ENCODE data around the gene ZAR1L. TPM values are rescaled to one million over a fixed set of nuclear protein-coding genes. Genes with fewer than 3 reads are reported as not detected.
"Not testable (repeated sequence)": the region's sequence is repeated elsewhere in the genome, so short reads cannot be mapped to it uniquely, and the experiment has no call there.

ZAR1L gene, protein sequence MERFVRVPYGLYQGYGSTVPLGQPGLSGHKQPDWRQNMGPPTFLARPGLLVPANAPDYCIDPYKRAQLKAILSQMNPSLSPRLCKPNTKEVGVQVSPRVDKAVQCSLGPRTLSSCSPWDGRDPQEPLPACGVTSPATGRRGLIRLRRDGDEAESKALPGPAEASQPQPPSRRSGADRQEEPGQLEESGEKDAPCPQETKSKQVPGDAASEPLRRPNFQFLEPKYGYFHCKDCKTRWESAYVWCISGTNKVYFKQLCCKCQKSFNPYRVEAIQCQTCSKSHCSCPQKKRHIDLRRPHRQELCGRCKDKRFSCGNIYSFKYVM
- total RNA-seq: not detected

DNA sequence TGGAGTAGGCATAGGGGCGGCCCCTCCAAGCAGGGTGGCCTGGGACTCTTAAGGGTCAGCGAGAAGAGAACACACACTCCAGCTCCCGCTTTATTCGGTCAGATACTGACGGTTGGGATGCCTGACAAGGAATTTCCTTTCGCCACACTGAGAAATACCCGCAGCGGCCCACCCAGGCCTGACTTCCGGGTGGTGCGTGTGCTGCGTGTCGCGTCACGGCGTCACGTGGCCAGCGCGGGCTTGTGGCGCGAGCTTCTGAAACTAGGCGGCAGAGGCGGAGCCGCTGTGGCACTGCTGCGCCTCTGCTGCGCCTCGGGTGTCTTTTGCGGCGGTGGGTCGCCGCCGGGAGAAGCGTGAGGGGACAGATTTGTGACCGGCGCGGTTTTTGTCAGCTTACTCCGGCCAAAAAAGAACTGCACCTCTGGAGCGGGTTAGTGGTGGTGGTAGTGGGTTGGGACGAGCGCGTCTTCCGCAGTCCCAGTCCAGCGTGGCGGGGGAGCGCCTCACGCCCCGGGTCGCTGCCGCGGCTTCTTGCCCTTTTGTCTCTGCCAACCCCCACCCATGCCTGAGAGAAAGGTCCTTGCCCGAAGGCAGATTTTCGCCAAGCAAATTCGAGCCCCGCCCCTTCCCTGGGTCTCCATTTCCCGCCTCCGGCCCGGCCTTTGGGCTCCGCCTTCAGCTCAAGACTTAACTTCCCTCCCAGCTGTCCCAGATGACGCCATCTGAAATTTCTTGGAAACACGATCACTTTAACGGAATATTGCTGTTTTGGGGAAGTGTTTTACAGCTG, at the start of gene ZAR1L, which contains the start of gene BRCA2:
Gene ZAR1L, minus strand, starts transcription at position 126 of the 790 bp plus-strand sequence. CDS start 3,438 bp downstream, outside the sequence.
Gene BRCA2, plus strand, starts transcription at position 271 of the 790 bp plus-strand sequence. CDS start 953 bp downstream, outside the sequence.
- H3K4me1 ChIP-seq: no peaks in the 10 kb centered on the region
- H3K27ac ChIP-seq: peak within 1 kb of the TSS; percentile 80
- no peaks in the 10 kb centered on the region for H3K9me3 ChIP-seq
- peak within 1 kb of the TSS; percentile 80 for H3K4me3 ChIP-seq
- no peaks in the 10 kb centered on the region for H3K27me3 ChIP-seq
- TF ChIP-seq CTCF (IDR thresholded peaks at IDR 0.05): no peak
- intact Hi-C loops (cut with DNase I): no loop called here
- no peaks in the 10 kb centered on the region for H3K36me3 ChIP-seq
- H3K9ac ChIP-seq (ENCODE audit: low read depth in 2 of 2, low read length in 2 of 2): peak within 1 kb of the TSS; percentile 89 to 90
- DNase-seq: peak; percentile 87

GRCh38 chr13:32362574-32362973, 47.4 kb upstream of the ZAR1L start:
- no peak for TF ChIP-seq CTCF (IDR thresholded peaks at IDR 0.05)
- intact Hi-C loops (cut with DNase I): no loop called here
- no peaks in the 10 kb centered on the region for H3K4me1 ChIP-seq

DNA sequence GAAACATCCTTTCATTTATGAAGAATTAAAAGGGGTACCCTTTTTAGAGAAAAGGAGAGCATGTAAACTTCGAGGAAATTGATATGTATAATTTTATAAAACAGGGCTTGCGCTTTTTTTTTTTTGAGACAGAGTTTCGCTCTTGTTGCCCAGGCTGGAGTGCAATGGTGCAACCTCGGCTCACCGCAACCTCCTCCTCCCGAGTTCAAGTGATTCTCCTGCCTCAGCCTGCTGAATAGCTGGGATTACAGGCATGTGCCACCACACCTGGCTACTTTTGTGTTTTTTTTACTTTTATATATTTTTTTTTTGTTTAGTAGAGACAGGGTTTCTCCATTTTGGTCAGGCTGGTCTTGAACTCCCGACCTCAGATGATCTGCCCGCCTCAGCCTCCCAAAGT, 40.8 kb upstream of the ZAR1L start:
- DNase-seq; H3K4me3 ChIP-seq; H3K27me3 ChIP-seq; H3K4me1 ChIP-seq; H3K36me3 ChIP-seq; intact Hi-C loops (cut with DNase I); H3K27ac ChIP-seq; H3K9me3 ChIP-seq; H3K9ac ChIP-seq (ENCODE audit: low read depth in 2 of 2, low read length in 2 of 2): not testable (repeated sequence)

More at GRCh38 chr13:32362574-32362973, 47.4 kb upstream of the ZAR1L start:
- Histone ChIP-seq H3K4me3 (no peak overlapping the region), H3K36me3 (no peaks in the 10 kb centered on the region), H3K9me3 (no peaks in the 10 kb centered on the region), H3K27ac (no peak overlapping the region), H3K27me3 (no peaks in the 10 kb centered on the region), H3K9ac (ENCODE audit: low read depth in 2 of 2, low read length in 2 of 2) (no peak overlapping the region)
- DNase-seq: no peak

DNA sequence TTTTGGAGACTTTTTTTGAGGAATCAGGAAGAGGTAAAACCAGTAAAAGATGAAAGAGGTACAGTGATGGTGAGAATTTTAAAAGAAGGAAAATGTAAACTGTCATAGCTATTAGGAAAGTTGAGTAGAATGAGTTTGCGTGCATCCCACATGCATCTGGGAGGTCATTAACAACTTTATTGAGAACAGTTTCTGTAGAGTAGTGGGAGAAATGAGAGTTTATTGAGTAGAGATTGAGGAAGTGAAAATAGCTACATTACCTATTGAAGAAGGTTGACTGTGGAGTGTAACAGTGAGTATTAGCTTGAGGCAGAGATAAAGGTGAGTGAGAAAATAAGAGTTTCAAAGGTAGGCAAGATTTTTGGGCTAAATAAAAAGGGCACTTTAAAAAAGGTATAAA, 38.9 kb upstream of the ZAR1L start:
- no peak for TF ChIP-seq CTCF (IDR thresholded peaks at IDR 0.05)
- intact Hi-C loops (cut with DNase I): no loop called here

GRCh38 chr13:32350839-32351441, 35.8 kb upstream of the ZAR1L start:
- H3K9ac ChIP-seq (ENCODE audit: low read depth in 2 of 2, low read length in 2 of 2); H3K4me3 ChIP-seq; H3K27me3 ChIP-seq; DNase-seq; H3K9me3 ChIP-seq; intact Hi-C loops (cut with DNase I); H3K4me1 ChIP-seq; H3K36me3 ChIP-seq; H3K27ac ChIP-seq: not testable (repeated sequence)

More for the DNA sequence above, 38.9 kb upstream of the ZAR1L start:
- Histone ChIP-seq H3K4me3 (no peak overlapping the region), H3K4me1 (no peaks in the 10 kb centered on the region), H3K27ac (no peak overlapping the region), H3K36me3 (no peaks in the 10 kb centered on the region), H3K9ac (ENCODE audit: low read depth in 2 of 2, low read length in 2 of 2) (no peak overlapping the region), H3K27me3 (no peaks in the 10 kb centered on the region), H3K9me3 (no peaks in the 10 kb centered on the region)
- no peak for DNase-seq

GRCh38 chr13:32347651-32348050, 32.5 kb upstream of the ZAR1L start:
- Histone ChIP-seq H3K27ac (no peak overlapping the region), H3K36me3 (no peaks in the 10 kb centered on the region), H3K4me3 (no peak overlapping the region), H3K27me3 (no peaks in the 10 kb centered on the region), H3K9me3 (no peaks in the 10 kb centered on the region), H3K9ac (ENCODE audit: low read depth in 2 of 2, low read length in 2 of 2) (no peak overlapping the region), H3K4me1 (no peaks in the 10 kb centered on the region)
- no peak for DNase-seq
- no peak for TF ChIP-seq CTCF (IDR thresholded peaks at IDR 0.05)
- intact Hi-C loops (cut with DNase I): no loop called here

All from colonic mucosa (tissue), 4 donors.